Measurements from ENCODE around the gene CARS1. TPM values are rescaled to one million over a fixed set of nuclear protein-coding genes. Genes with fewer than 3 reads are reported as not detected.

The CARS1 gene
- total RNA-seq, 1 donor from 2014 or later: 84.1 TPM

GRCh38 chr11:2974272-2974671, 83.0 kb downstream of the CARS1 start:
- intact Hi-C loops (cut with micrococcal nuclease): no loop called here

GRCh38 chr11:2968341-2968900, 88.8 kb downstream of the CARS1 start:
- intact Hi-C loops (cut with micrococcal nuclease): no loop called here

GRCh38 chr11:2964782-2965181, 92.4 kb downstream of the CARS1 start:
- intact Hi-C loops (cut with micrococcal nuclease): no loop called here

GRCh38 chr11:2963761-2964160, 93.5 kb downstream of the CARS1 start:
- intact Hi-C loops (cut with micrococcal nuclease): no loop called here

- intact Hi-C loops (cut with micrococcal nuclease): no loop called here
These were observed 94.0 kb downstream of the CARS1 start for GRCh38 chr11:2963112-2963754.

- intact Hi-C loops (cut with micrococcal nuclease): no loop called here
These were observed 96.1 kb downstream of the CARS1 start for GRCh38 chr11:2961080-2961479.

- intact Hi-C loops (cut with micrococcal nuclease): no loop called here
These were observed 97.1 kb downstream of the CARS1 start for GRCh38 chr11:2960139-2960538.

- intact Hi-C loops (cut with micrococcal nuclease): no loop called here
These were observed 99.0 kb downstream of the CARS1 start for GRCh38 chr11:2958251-2958650.

- intact Hi-C loops (cut with micrococcal nuclease): no loop called here
These were observed 101.2 kb downstream of the CARS1 start for GRCh38 chr11:2955906-2956476.

GRCh38 chr11:2954263-2954662, 103.0 kb downstream of the CARS1 start:
- intact Hi-C loops (cut with micrococcal nuclease): no loop called here

- intact Hi-C loops (cut with micrococcal nuclease): no loop called here
These were observed 104.9 kb downstream of the CARS1 start for GRCh38 chr11:2952290-2952689.

GRCh38 chr11:2951231-2952110, 105.8 kb downstream of the CARS1 start:
- intact Hi-C loops (cut with micrococcal nuclease): no loop called here

Other genes starting within 250 kb of the CARS1 start
- 0.29 and 0.46 TPM in 2 replicates for gene CDKN1C, start 171.6 kb downstream of the CARS1 start, total RNA-seq
- 6.1 and 6.2 TPM in 2 replicates for gene PHLDA2, start 128.0 kb downstream of the CARS1 start, total RNA-seq
- gene NAP1L4, start 65.1 kb downstream of the CARS1 start, total RNA-seq: 301 and 313 TPM in 2 replicates
- 1.6 and 3.4 TPM in 2 replicates for gene OSBPL5, start 107.9 kb upstream of the CARS1 start, total RNA-seq
- not detected in 2 replicates for gene MRGPRG, start 161.4 kb upstream of the CARS1 start, total RNA-seq
- gene MRGPRE, start 175.0 kb upstream of the CARS1 start, total RNA-seq: not detected in 2 replicates

Data from T-helper 1 cell treated with Interleukin-12 subunit alpha and Interleukin-12 subunit beta and Interleukin-4 antibody, amounts not matched to agents 30 ng/mL and 1 ng/mL, for 36 hours (primary cell).